GM19463 (cell line): ENCODE results near the gene DDX24.
"Not testable (repeated sequence)": the region's sequence is repeated elsewhere in the genome, so short reads cannot be mapped to it uniquely, and the experiment has no call there.

ENCODE experiments used
- ATAC-seq: cut with Tn5 transposase; IDR thresholded peaks from one replicate; pipeline ENCODE4 v1.9.1; 2021; ENCODE audit warnings: mild to moderate bottlenecking, moderate library complexity; ENCODE audit not compliant: unreplicated experiment

DDX24 gene

DNA sequence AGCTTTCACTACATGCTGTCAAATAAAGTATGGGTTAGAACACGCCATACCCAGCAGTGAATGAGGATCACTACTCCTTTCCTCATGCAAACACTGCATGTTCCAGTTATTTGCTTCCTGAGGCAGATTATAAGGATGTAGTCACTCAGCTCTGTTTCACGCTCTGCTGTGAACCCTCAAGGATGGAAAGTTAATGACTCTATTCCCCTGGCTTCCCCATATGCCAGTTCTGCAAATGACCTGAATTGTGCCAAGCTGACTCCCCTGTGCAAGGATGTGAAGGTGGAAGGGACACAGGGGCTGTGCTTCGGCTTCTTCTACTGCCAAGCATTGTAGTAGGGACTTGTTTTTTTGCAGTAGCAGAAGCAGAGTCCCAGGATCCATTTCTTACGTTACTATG is 6.9 kb upstream of the DDX24 start:
- ATAC-seq: no peak

GRCh38 chr14:94081386-94081820 is 401 bp upstream of the DDX24 start:
- ATAC-seq: peak; percentile 10

DNA sequence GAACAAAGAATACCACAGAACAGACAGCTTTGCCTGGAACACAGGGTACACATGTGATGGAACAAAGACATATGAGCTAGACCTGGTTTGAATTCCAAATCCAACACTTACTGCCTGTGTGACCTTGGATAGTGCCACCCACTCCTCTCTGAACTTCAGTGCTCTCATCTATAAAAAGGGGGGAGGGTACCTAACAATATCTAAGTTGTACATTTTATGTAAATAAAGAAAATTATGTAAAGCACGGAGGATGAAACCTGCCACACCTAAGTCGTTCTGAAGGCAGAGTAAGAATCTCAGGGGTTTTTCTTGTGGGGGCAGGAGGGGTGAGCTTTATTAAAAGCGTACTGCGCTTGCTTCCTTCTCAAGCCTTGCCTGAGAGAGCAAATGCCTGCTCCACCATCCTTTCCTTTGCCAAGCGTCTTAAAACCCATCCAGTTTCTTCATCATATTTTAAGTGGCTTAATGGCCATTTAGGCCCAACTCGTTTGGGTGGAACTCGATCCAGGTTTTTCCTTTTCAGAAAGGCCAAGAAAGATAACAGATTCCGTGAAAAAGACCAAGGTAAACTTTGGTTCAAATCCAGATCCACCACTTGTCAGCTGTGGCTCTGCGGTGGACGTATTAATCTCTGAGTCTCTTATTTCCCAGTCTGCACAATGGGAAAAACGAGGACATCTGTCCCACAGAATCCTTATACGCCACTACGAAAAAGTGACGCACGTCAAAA is 946 bp downstream of the DDX24 start:
- ATAC-seq: no peak

GRCh38 chr14:94077823-94078222 is 3.2 kb downstream of the DDX24 start:
- ATAC-seq: no peak

DNA sequence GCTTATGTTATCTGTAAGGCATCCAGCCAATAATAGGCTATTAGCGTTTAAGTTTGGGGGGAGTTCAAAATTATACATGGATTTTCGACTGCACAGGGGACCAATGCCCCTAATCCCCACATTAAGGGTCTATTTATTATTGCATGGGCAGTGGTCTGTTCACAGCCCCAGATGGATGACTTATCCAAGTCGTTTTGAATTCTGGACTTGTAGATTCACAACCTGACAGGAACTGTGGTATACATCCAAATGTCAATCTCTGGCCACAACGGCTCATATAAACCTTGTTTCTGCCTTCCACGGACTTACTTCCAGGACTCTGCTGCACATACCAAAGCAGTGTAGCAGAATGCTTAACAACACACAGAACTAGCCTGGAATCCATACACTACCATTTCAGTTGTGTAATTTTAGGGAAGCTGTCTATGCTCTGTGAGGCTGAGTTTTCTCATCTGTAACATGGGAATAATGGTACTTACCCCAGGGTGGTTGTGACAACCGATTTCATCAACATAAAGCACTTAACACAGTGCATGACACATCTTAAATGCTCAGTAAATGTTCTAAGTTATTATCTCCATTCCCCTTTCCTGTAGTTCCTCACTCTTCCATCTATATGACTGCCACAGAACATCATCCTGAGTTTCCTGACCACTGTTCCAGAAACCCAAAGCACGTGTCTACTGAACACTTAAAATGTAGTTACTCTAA is 3.7 kb downstream of the DDX24 start:
- ATAC-seq: no peak

DNA sequence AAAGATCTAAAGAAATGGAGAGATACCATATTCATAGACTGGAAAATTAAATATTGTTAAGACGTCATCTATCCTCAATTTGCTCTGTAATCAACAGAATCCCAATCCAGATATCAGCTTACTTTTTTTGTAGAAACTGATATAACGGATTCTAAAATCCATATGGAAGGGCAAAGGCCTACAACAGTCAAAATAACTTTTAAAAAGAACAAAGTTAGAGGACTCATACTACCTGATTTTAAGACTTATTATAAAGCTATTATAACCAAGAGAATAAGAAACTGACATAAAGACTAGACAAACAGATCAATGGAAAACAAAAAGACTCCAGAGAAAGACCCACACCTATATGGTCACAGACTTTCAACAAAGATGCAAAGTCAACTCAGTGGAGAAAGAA is 6.0 kb downstream of the DDX24 start:
- ATAC-seq: no peak

GRCh38 chr14:94074534-94074933 is 6.5 kb downstream of the DDX24 start:
- ATAC-seq: no peak

DNA sequence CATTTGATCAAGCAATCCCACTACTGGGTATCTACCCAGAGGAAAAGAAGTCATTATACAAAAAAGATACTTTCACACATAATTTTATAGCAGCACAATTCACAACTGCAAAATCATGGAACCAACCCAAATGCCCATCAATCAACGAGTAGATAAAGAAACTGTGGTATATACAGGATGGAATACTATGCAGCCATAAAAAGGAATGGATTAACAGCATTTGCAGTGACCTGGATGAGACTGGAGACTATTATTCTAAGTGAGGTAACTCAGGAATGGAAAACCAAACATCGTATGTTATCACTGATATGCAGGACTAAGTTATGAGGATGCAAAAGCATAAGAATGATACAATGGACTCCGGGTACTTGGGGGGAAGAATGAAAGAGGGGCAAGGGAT is 8.9 kb downstream of the DDX24 start:
- not testable (repeated sequence) for ATAC-seq

DNA sequence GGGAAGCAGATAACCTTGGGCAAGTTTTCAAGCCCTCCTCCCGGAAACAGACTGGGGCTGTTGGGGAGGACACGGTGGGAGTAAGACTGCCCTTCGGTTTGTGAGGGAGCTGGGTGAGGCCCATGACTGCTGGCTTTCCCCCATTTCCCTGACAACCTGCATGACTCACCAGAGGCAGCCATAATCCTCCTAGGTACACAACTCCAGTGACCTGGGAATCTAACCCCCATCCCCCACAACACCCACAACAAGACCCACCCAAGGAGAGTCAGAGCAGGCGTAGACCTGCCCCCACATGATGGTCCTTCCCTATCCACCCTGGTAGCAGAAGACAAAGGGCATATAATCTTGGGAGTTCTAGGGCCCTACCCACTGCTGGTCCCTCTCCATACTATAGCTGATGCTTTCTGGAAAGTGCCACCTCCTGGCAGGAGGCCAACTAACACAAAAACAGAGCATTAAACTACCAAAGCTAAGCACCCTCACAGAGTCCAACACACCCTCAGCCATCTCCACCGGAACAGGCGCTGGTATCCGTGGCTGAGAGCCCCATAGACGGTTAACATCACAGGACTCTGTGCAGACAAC is 14.8 kb downstream of the DDX24 start:
- no peak for ATAC-seq

DNA sequence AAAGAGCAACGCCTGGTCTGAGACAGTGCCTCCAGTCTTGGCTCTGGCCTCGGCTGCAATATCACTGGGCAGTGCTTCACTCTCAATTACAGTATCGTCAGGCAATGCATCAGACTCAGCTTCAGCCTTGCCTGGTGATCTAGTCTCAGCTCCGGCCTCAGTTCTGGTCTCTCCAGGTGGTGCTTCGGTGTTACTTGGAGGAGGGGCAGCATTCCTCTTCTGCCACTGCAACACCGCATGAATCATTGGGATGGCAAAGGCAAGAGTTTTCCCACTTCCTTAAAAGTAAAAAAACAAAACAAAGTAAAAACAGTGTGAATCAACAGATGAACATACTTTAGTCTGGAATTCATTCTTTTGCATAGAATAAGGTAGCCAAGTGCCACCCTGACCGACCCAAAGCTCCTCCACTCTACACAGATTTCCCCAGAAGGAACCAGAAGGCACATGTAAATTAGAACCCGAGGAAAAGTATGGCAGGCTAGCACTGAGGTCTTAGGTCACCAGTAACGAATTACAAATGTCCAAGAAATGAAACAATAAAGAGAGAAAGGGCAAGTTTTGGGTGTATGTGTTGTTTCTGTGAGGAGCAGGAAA is 18.6 kb downstream of the DDX24 start:
- ATAC-seq: no peak

GRCh38 chr14:94059998-94060397 is 21.0 kb downstream of the DDX24 start:
- ATAC-seq: no peak

DNA sequence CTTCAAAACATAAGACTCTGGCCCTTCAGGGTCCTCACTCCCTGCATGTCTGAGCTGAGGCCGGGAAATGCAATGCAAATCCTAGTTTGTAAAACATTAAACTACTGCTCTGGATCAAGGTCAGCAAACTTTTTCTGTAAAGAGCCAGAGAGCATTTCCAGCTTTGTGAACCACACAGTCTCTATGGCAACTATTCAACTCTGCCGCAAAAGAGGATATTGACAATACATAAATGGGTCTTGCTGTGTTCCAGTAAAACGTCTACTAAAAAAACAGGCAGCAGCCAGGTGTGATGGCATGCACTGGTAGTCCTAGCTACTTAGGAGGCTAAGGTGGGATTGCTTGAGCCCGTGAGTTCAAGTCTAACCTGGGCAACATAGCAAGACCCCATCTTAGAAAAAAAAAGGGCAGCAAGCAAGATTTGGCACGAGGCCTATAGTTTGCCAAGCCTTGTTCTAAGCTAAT is 22.3 kb downstream of the DDX24 start:
- ATAC-seq: no peak

DNA sequence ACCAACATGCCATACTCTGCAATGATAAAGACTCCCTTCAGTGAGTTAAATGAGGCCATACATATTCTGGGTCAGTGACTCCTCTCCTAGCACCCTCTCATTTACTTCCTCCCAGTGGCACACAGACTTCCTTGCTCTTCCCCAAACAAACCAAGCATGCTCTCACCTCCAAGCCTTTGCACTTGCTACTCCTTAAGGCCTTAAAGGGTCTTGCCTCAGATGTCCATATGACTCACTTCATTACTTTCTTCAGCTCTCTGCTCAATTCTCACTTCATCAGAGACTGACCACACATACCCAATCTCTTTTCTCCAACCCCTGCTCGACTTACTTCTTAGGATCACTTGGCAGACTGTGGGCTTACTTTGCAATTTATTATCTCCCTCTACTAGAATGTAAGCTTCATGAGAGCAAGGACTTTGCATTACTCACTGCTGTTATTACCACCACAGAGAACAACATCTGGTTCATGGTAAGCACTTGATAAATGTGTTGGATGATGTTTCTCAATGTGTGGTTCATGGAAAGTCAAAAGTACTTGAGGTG is 22.8 kb downstream of the DDX24 start:
- no peak for ATAC-seq

GRCh38 chr14:94056579-94057308 is 24.3 kb downstream of the DDX24 start:
- ATAC-seq: peak; percentile 82

DNA sequence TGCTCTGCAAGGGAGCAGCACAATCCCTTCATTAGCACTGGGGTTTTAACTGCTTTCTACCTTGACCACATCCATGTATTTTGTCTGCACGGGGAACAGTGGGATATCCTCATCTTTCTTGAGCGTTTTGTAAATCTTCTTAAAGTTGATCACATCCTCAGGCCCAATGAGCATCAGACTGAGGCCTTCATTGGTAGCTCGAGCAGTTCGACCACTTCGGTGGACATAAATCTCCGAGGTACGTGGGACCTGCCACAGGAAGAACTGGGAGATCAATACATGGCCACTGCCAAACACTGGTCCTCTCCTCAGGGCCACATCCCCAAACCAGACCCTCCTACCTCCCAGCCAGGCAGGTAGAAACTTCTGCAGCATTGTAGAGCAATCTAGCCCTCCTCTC is 26.1 kb downstream of the DDX24 start:
- no peak for ATAC-seq

DNA sequence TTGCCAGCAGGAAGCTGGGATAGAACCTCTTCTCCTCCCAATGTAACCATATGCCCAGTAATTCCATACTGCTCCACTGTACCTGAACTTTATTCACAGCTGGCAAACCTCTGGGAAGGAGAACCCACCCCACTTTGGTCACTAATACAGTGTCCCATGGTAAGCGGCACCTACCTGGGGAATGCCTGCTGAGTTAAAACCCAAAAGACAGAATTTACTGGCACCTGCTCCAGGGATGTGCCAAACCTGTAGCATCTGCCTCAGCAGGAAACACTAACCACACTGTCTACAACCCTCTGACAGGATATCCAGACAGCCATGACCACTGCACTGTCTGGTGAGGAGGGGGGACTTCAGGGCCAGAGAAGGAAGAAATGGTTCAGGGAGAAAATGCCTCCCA is 26.6 kb downstream of the DDX24 start:
- no peak for ATAC-seq

GRCh38 chr14:94052662-94053061 is 28.3 kb downstream of the DDX24 start:
- ATAC-seq: no peak

- ATAC-seq: no peak
Observed at GRCh38 chr14:94052199-94052598, 28.8 kb downstream of the DDX24 start.

DNA sequence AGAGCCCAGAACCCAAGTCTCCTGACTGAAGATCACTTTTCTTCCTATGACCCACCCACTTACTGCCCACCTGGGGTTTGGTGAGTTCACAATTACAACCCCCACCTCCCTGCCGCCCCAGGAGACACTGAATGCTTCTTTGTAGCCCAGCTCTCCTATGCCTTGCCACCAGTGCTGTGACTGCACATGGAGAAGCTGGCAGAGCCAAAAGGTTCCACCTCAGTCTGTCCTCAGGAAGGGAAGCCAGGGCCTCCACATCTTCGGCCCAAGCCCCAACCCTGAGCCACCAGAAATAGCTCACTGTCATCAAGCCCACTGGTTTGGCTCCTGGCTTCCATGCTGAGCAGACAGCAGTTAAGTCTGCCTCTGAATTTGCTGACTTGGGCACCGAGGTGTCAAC is 29.2 kb downstream of the DDX24 start:
- ATAC-seq: no peak

GRCh38 chr14:94051115-94051514 is 29.9 kb downstream of the DDX24 start:
- ATAC-seq: no peak
